ENCODE measurements around the gene LOXL3. TPM values are rescaled to one million over a fixed set of nuclear protein-coding genes. Genes with fewer than 3 reads are reported as not detected.

The LOXL3 gene
- polyA plus RNA-seq, 1 donor (not counting 4 experiments of a cell fraction or from before 2014, with no cell fraction given), result 0.21 TPM

GRCh38 chr2:74495440-74495839 lies 58.3 kb downstream of the LOXL3 start:
- dilution Hi-C loops (cut with MboI; ENCODE audit: extremely low pct_ligation_motif_present, low sequenced_read_pairs), result no loop called here
- Histone ChIP-seq H3K36me3 (ENCODE audit: control insufficient read depth in 2 of 2, extremely low read depth in 1 of 2, insufficient read depth in 2 of 2, low read length in 2 of 2) (peaks cover 28 to 33% of the 10 kb centered on the region in 2 experiments), H2AFZ (ENCODE audit: control insufficient read depth, low read length) (no peak overlapping the region), H3K9me1 (ENCODE audit: control insufficient read depth, extremely low read depth, insufficient read depth, low read length) (no peaks in the 10 kb centered on the region), H3K4me3 (ENCODE audit: control insufficient read depth in 2 of 3, extremely low read depth in 1 of 3, insufficient read depth in 2 of 3, low read depth in 1 of 3, low read length in 3 of 3) (no peak overlapping the region), H3K4me1 (ENCODE audit: control insufficient read depth, extremely low read depth, insufficient read depth, low read length) (peaks cover 18% of the 10 kb centered on the region), H3K9me3 (ENCODE audit: control insufficient read depth, low read depth, low read length) (no peaks in the 10 kb centered on the region), H3K79me2 (ENCODE audit: control insufficient read depth, insufficient read depth, low read length) (no peaks in the 10 kb centered on the region), H4K20me1 (ENCODE audit: control insufficient read depth, extremely low read depth, insufficient read depth, low read length) (no peaks in the 10 kb centered on the region), H3K27me3 (ENCODE audit: control insufficient read depth, extremely low read depth, insufficient read depth, low read length) (peaks cover 29% of the 10 kb centered on the region), H3K4me2 (ENCODE audit: control insufficient read depth, extremely low read depth, insufficient read depth, low read depth, low read length) (no peak overlapping the region), H3K27ac (ENCODE audit: control insufficient read depth, insufficient read depth, low read length) (no peak overlapping the region), H3K9ac (ENCODE audit: control insufficient read depth, extremely low read depth, insufficient read depth, low read length) (no peak overlapping the region)
- DNase-seq (ENCODE audit: low read depth, low spot score) (no peak), FAIRE-seq (no peak)
- TF ChIP-seq CTCF (optimal IDR thresholded peaks at IDR 0.05 in 1 of 3, IDR thresholded peaks at IDR 0.05 in 1 of 3, conservative IDR thresholded peaks at IDR 0.05 in 1 of 3; ENCODE audit: extremely low read depth in 1 of 3, insufficient read depth in 2 of 3, low read length in 3 of 3) (no peak), EZH2 (IDR thresholded peaks at IDR 0.05; ENCODE audit: low read length) (no peak)

- no peaks in the 10 kb centered on the region for H3K9me3 ChIP-seq (ENCODE audit: control insufficient read depth, low read depth, low read length)
- peaks cover 12% of the 10 kb centered on the region for H3K27me3 ChIP-seq (ENCODE audit: control insufficient read depth, extremely low read depth, insufficient read depth, low read length)
- H3K4me2 ChIP-seq (ENCODE audit: control insufficient read depth, extremely low read depth, insufficient read depth, low read depth, low read length), result no peak overlapping the region
- no peak overlapping the region for H3K4me3 ChIP-seq (ENCODE audit: control insufficient read depth in 2 of 3, extremely low read depth in 1 of 3, insufficient read depth in 2 of 3, low read depth in 1 of 3, low read length in 3 of 3)
- FAIRE-seq (no peak), DNase-seq (ENCODE audit: low read depth, low spot score) (no peak)
- H4K20me1 ChIP-seq (ENCODE audit: control insufficient read depth, extremely low read depth, insufficient read depth, low read length), result no peaks in the 10 kb centered on the region
- H3K9me1 ChIP-seq (ENCODE audit: control insufficient read depth, extremely low read depth, insufficient read depth, low read length), result no peaks in the 10 kb centered on the region
- H3K79me2 ChIP-seq (ENCODE audit: control insufficient read depth, insufficient read depth, low read length), result peaks cover 4% of the 10 kb centered on the region
- TF ChIP-seq EZH2 (IDR thresholded peaks at IDR 0.05; ENCODE audit: low read length) (no peak), CTCF (optimal IDR thresholded peaks at IDR 0.05 in 1 of 3, IDR thresholded peaks at IDR 0.05 in 1 of 3, conservative IDR thresholded peaks at IDR 0.05 in 1 of 3; ENCODE audit: extremely low read depth in 1 of 3, insufficient read depth in 2 of 3, low read length in 3 of 3) (no peak)
- H3K4me1 ChIP-seq (ENCODE audit: control insufficient read depth, extremely low read depth, insufficient read depth, low read length), result peaks cover 13% of the 10 kb centered on the region
- H3K27ac ChIP-seq (ENCODE audit: control insufficient read depth, insufficient read depth, low read length), result no peak overlapping the region
- no peak overlapping the region for H3K9ac ChIP-seq (ENCODE audit: control insufficient read depth, extremely low read depth, insufficient read depth, low read length)
- dilution Hi-C loops (cut with MboI; ENCODE audit: extremely low pct_ligation_motif_present, low sequenced_read_pairs), result no loop called here
- H2AFZ ChIP-seq (ENCODE audit: control insufficient read depth, low read length), result no peak overlapping the region
- peaks cover 32 to 38% of the 10 kb centered on the region in 2 experiments for H3K36me3 ChIP-seq (ENCODE audit: control insufficient read depth in 2 of 2, extremely low read depth in 1 of 2, insufficient read depth in 2 of 2, low read length in 2 of 2)
Observed at GRCh38 chr2:74493546-74493945, 60.2 kb downstream of the LOXL3 start.

All from keratinocyte (primary cell).